Motor neuron (in vitro differentiated cells): ENCODE data around the gene FBXL12. TPM values are rescaled to one million over a fixed set of nuclear protein-coding genes. Genes with fewer than 3 reads are reported as not detected.
"Not testable (repeated sequence)": the region's sequence is repeated elsewhere in the genome, so short reads cannot be mapped to it uniquely, and the experiment has no call there.

Source experiments
- ATAC-seq, 8 experiments: fragments of 200-7000 bp; cut with Tn5 transposase; replicated peaks in 6 of 8; 2 replicates each; pipeline ENCODE4 v1.8.0; 2021; ENCODE audit warnings: mild to moderate bottlenecking in 8 of 8, moderate library complexity in 8 of 8
- H3K27ac ChIP-seq, 2 donors: fragments of 250-450 bp; sonication (Bioruptor Pico); 2 replicates each; pipeline ENCODE4 v1.9.0; 2021; ENCODE audit warnings: antibody characterized with exemption in 2 of 2, mild to moderate bottlenecking in 2 of 2, moderate library complexity in 1 of 2
- H3K4me1 ChIP-seq, 2 donors: fragments of 250-450 bp; sonication (Bioruptor Pico); replicated peaks in 1 of 2; 2 replicates each; pipeline ENCODE4 v1.6.1; 2021; ENCODE audit warnings: antibody characterized with exemption in 2 of 2, mild to moderate bottlenecking in 2 of 2, moderate library complexity in 1 of 2
- H3K4me3 ChIP-seq, 5 donors: fragments of 250-450 bp; sonication (Bioruptor Pico); 2 replicates each; pipeline ENCODE4 v1.9.0; 2021; ENCODE audit warnings: antibody characterized with exemption in 5 of 5, mild to moderate bottlenecking in 5 of 5, moderate library complexity in 4 of 5
- WGBS, 10 experiments: fragments of 450-650 bp; shearing (Covaris generic); methylation state at CpG; one replicate each; pipeline ENCODE4 v1.0.0; 2022; 5-methylcytosine and 5-hydroxymethylcytosine counted together
- in situ Hi-C, 9 experiments: fragments of 400-800 bp; cut with MboI; loops; one replicate each; pipeline ENCODE4 v1.15.0; 2021; ENCODE audit warnings: low sequenced_read_pairs in 9 of 9, low pct_unique_long_range_greater_than_20kb in 2 of 9; ENCODE audit not compliant: unreplicated experiment in 9 of 9
- total RNA-seq, 8 experiments: library from RNA; unstranded; fragments of 300-600 nt; gene quantifications; 2 replicates each; pipeline versions ENCODE4 v1.2.3 to v1.2.4, GENCODE V29; 2022

FBXL12 gene
- total RNA-seq, 8 experiments from 2014 or later: 20.3 to 32.9 (median 26.1) TPM

DNA sequence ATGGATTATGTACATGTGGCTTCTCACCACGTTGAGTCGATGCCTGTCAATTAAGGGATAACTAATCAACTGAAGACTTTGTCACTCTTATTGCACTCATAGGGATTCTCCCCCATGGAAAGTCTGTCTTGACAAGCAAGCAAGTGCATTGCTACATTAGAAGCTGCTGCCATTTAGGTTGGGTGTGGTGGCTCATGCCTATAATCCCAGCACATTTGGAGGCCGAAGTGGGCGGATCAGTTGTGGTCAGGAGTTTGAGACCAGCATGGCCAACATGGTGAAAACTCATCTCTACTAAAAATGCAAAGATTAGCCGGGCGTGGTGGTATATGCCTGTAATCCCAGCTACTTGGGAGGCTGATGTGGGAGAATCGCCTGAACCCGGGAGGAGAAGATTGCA lies 32.1 kb downstream of the FBXL12 start:
- 45 to 100% (median 92%) methylated on average over 2 to 6 of the region's 8 CpGs; no CpG with 5 or more reads in 4 of the 10 experiments for WGBS, 10 experiments
- Histone ChIP-seq H3K27ac (no peak overlapping the region), H3K4me1 (peaks cover 37% of the 10 kb centered on the region in 2 donors), H3K4me3 (no peak overlapping the region)
- in situ Hi-C loops: loop anchor here in 3 of 9 experiments (25.0 kb wide), 1 partner anchor 150 kb away; no protein-coding TSS in a partner anchor
- no peak for ATAC-seq

DNA sequence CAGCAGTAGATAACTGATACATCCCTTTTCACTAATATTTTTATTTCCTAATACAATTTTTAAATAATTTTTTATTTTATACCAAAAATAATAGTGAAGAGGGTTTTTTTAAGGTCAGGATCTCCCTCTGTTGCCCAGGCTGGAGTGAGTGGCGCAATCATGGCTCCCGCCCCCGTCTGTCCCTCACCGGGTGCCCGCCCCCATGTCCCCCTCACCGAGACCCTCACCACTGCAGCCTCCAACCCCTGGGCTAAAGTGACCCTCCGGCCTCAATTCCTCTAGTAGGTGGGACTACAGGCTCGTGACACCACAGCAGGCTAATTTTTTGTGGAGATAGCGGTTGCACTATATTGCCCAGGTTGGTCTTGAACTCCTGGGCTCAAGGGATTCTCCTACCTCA lies 32.5 kb downstream of the FBXL12 start:
- Histone ChIP-seq H3K27ac (peak overlapping the region; percentile 81 to 89), H3K4me1 (peaks cover 36 to 37% of the 10 kb centered on the region in 2 donors), H3K4me3 (peak overlapping the region; percentile 55 to 85 (median 61))
- 100% methylated on average over 1 to 2 of the region's 9 CpGs; no CpG with 5 or more reads in 8 of the 10 experiments for WGBS, 10 experiments
- in situ Hi-C loops: loop anchor here in 3 of 9 experiments (25.0 kb wide), 1 partner anchor 149 kb away; no protein-coding TSS in a partner anchor
- ATAC-seq: no peak

DNA sequence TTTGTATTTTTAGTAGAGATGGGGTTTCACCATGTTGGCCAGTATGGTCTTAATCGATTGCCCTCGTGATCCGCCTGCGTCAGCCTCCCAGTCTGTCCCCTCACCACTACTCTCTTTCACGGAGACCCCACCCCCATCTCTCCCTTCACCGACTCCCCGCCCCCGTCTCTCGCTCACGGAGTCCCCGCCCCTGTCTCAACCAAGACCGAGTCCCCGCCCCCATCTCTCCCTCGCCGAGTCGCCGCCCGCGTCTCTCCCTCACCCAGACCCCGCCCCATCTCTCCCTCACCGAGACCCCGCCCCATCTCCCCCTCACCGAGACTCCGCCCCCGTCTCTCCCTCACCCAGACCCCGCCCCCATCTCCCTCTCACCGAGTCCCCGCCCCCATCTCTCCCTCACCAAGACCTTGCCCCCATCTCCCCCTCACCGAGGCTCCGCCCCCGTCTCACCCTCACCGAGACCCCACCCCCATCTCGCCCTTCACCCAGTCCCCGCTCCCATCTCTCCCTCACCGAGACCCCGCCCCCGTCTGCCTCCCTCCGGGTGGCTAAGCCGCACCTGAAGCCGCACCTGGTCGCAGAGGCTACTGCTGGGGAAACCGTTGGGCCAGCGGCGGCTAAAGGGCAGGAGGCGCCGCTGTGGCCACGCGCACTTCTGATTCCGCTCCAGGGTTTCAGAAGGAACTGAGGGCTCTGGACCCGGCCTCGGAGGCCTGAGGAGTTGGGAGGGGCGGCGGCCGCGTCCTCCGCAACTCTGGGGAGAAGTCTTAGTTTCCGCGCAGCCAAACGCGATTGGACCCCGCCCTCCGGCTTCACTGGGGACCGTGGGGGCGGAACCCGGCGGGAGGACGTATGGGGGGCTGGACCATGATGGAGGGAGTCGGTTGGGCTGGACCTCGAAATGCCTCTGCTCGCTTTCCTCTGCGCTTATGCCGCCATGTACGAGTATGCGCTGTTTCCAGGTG lies 33.2 kb downstream of the FBXL12 start:
- Histone ChIP-seq H3K4me3 (peak overlapping the region; percentile 55 to 85 (median 61)), H3K4me1 (peaks cover 29 to 31% of the 10 kb centered on the region in 2 donors), H3K27ac (peak overlapping the region; percentile 96 to 98)
- peak; percentile 78 to 88 (median 82) for ATAC-seq
- in situ Hi-C loops: loop anchor here in 3 of 9 experiments (25.0 kb wide), 1 partner anchor 148 kb away; no protein-coding TSS in a partner anchor
- 0% methylated on average over 2 to 4 of the region's 74 CpGs; no CpG with 5 or more reads in 8 of the 10 experiments for WGBS, 10 experiments

DNA sequence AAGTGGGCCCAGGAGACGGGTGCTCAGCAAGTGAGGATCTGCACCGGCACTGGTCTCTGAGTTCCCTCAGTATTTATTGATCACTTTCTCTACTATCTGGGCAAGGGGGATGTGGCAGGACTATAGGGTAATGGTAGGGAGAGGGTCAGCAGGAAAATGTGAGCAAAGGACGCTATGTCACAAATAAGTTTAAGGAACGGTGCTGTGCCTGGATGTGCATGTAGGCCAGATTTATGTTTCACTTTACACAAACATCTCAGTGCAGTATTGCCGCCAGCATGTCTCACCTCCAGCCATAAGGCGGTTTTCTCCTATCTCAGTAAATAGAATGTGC lies 34.7 kb downstream of the FBXL12 start:
- peak overlapping the region; percentile 96 to 98 for H3K27ac ChIP-seq
- ATAC-seq: not testable (repeated sequence)
- peak overlapping the region in 3 of 5 donors; percentile 42 to 50 (median 42) for H3K4me3 ChIP-seq
- H3K4me1 ChIP-seq: peaks cover 16% of the 10 kb centered on the region in 2 donors
- in situ Hi-C loops: loop anchor here in 3 of 9 experiments (25.0 kb wide), 1 partner anchor 147 kb away; no protein-coding TSS in a partner anchor
- 60 to 94% (median 93%) methylated on average over 2 to 3 of the region's 6 CpGs; no CpG with 5 or more reads in 5 of the 10 experiments for WGBS, 10 experiments

DNA sequence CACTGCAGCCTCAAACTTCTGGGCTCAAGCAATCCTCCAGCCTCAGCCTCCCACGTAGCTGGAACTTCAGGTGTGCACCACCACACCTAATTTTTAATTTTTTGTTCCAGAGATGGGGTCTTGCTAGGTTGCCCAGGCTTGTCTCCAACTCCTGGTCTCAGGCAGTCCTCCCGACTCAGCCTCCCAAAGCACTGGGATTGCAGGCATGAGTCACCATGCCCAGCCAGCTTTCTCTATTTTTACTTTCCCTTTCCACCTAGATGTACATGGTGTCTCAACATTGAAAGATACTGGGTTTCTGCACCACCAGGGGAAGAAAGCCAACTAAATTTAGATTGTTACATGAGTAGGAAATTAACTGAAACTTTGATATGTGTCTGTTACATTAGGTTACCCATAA lies 36.5 kb downstream of the FBXL12 start:
- Histone ChIP-seq H3K4me1 (peaks cover 16% of the 10 kb centered on the region in 2 donors), H3K4me3 (no peak overlapping the region), H3K27ac (no peak overlapping the region)
- ATAC-seq: no peak
- WGBS, 10 experiments: 14 to 100% (median 83%) methylated on average over 1 to 2 of the region's 2 CpGs; no CpG with 5 or more reads in 3 of the 10 experiments
- in situ Hi-C loops: loop anchor here in 3 of 9 experiments (25.0 kb wide), 1 partner anchor 145 kb away; no protein-coding TSS in a partner anchor

DNA sequence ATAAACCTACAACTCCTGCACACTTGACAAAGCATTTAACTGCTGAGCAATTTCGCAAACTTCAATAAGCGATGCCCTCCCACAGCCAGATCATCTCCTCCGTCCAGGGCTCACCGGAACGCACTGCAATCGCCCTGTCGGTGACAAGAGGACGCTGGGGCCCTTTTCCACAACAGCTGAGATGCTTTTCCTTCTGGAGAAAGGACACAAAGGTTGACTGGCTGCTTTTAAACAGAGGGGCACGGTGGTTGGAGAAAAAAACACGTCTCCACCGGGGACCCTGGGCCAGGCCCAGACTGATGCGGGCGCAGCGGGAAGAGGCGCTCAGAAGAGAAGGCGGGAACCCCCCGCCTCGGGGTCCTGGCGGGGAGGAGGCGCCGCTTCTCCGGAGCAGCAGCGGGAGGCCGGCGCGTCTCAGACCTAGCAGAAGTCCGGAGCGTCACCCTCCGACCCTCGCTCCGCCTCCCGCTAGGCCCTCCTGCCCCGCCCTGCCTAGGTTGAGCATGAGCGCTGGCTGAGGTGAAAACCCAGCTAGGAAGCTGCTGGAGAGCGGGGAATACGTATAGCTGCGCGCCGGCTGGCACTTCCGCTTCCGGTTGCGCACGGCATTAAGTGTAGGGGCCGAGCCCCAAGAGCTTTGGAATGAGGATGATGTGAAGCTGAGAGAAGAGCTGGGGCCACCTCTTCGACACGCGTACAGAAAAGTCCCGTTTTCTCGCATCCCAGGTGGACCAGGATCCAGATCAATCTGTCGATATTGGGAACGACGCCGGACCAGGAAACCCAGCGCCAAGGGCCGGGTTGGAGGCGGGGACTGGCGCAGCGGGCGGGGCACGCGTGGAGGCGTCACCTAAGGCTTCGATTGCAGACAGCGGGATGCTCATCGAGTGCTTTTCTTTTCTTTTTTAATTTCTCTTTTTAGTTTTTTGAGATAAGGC lies 50.4 kb downstream of the FBXL12 start, which contains the start of gene ZNF846:
ZNF846 (minus strand) TSS at position 564 of the 938 bp plus-strand sequence. CDS start 3,788 bp downstream, outside the sequence.
- Histone ChIP-seq H3K27ac (peak within 1 kb of the TSS; percentile 96), H3K4me3 (peak within 1 kb of the TSS; percentile 62 to 90 (median 71)), H3K4me1 (peaks cover 10 to 16% of the 10 kb centered on the region in 2 donors)
- ATAC-seq: peak; percentile 98 to 99 (median 98)
- 0 to 4% (median 2%) methylated on average over 1 to 18 of the region's 65 CpGs; no CpG with 5 or more reads in 1 of the 10 experiments for WGBS, 10 experiments
- in situ Hi-C loops: loop anchor here in 1 of 9 experiments (25.0 kb wide), 1 partner anchor 106 kb away; no protein-coding TSS in a partner anchor

Other genes with a start within 250 kb of the FBXL12 start
- gene ZNF121, start 234.6 kb downstream of the FBXL12 start, total RNA-seq: 10 to 100 TPM; 43.9 to 72.6 (median 51.5) TPM
- 10 to 100 TPM; 23.2 to 60.3 (median 33.7) TPM for gene ZNF561, start 197.8 kb downstream of the FBXL12 start, total RNA-seq
- gene ZNF562, start 144.0 kb downstream of the FBXL12 start, total RNA-seq: 10 to 100 TPM; 20.6 to 39.4 (median 28.1) TPM
- gene ZNF846, start 50.3 kb downstream of the FBXL12 start, total RNA-seq: 10 to 100 TPM in 2 of 8 experiments, 1 to 10 TPM in 6; 5.1 to 15.0 (median 7.6) TPM
- gene UBL5, start 8.8 kb upstream of the FBXL12 start, total RNA-seq: 100 to 1,000 TPM; 365 to 691 (median 447) TPM
- 100 to 1,000 TPM in 5 of 8 experiments, 10 to 100 TPM in 3; 95.1 to 185 (median 123) TPM for gene PIN1, start 16.2 kb upstream of the FBXL12 start, total RNA-seq
- gene OLFM2, start 117.4 kb upstream of the FBXL12 start, total RNA-seq: 10 to 100 TPM in 6 of 8 experiments, 1 to 10 TPM in 2; 2.1 to 53.1 (median 32.9) TPM
- 1 to 10 TPM in 1 of 8 experiments, under 1 TPM in 5, not detected in 2; 0.07 to 5.3 (median 0.19) TPM for gene COL5A3, start 191.4 kb upstream of the FBXL12 start, total RNA-seq
- 1 to 10 TPM in 1 of 8 experiments, under 1 TPM in 2, not detected in 5; 0.37 to 2.2 (median 0.97) TPM for gene RDH8, start 194.4 kb upstream of the FBXL12 start, total RNA-seq